OCI-LY3 (cell line): ENCODE data around the gene NSG2.

Experiments used
- H2AFZ ChIP-seq: fragments of 200-600, 300-600 bp; shearing (Covaris generic); 2 replicates; pipeline ENCODE4 v1.6.0; 2014; ENCODE audit warnings: antibody characterized with exemption, low read depth, low read length
- H3K27ac ChIP-seq: fragments of 200-600, 300-600 bp; sonication (generic); 2 replicates; pipeline ENCODE4 v1.5.1; 2014; ENCODE audit warnings: mild to moderate bottlenecking, low read length, moderate library complexity, mixed read lengths
- H3K27me3 ChIP-seq: fragments of 200-600, 300-600 bp; sonication (generic); 2 replicates; pipeline ENCODE4 v1.6.1; 2014; ENCODE audit warnings: low read depth, low read length, mixed read lengths
- H3K36me3 ChIP-seq: fragments of 200-600, 300-600 bp; sonication (generic); replicated peaks from 2 replicates; pipeline ENCODE3; 2014; ENCODE audit warnings: low read depth, low read length, mixed read lengths
- H3K4me1 ChIP-seq: fragments of 300-600, 200-600 bp; sonication (generic); 2 replicates; pipeline ENCODE4 v1.6.1; 2014; ENCODE audit warnings: low read length, mixed read lengths
- H3K4me2 ChIP-seq: fragments of 200-600, 300-600 bp; sonication (generic); 2 replicates; pipeline ENCODE4 v1.6.1; 2014; ENCODE audit warnings: low read length, mixed read lengths
- H3K4me3 ChIP-seq: fragments of 300-600, 200-600 bp; sonication (generic); 2 replicates; pipeline ENCODE4 v1.5.1; 2014; ENCODE audit warnings: antibody characterized with exemption, mild to moderate bottlenecking, low read length, moderate library complexity
- H3K79me2 ChIP-seq: fragments of 300-600, 200-600 bp; shearing (Covaris generic); 2 replicates; pipeline ENCODE4 v1.6.1; 2014; ENCODE audit warnings: mild to moderate bottlenecking, low read length, mixed read lengths
- H3K9ac ChIP-seq: fragments of 300-600, 200-600 bp; shearing (Covaris generic); 2 replicates; pipeline ENCODE4 v1.6.0; 2014; ENCODE audit warnings: mild to moderate bottlenecking, low read length, moderate library complexity
- H3K9me3 ChIP-seq: fragments of 200-600, 300-600 bp; shearing (Covaris generic); 2 replicates; pipeline ENCODE4 v1.6.1; 2014; ENCODE audit warnings: low read length, mixed read lengths; ENCODE audit not compliant: insufficient read depth
- H4K20me1 ChIP-seq: fragments of 200-600, 300-600 bp; sonication (generic); 2 replicates; pipeline ENCODE4 v1.6.1; 2016; ENCODE audit warnings: low read length, mixed read lengths; ENCODE audit not compliant: insufficient read depth
- EZH2phosphoT487 ChIP-seq: fragments of 200-600 bp; shearing (Covaris generic); IDR thresholded peaks from 2 replicates; pipeline ENCODE4 v1.6.1; 2018; ENCODE audit warnings: antibody characterized with exemption, mixed run types, low read depth
- TF ChIP-seq, protein P1 (sequence below): fragments of 200-600, 300-600 bp; sonication (generic); IDR thresholded peaks from 2 replicates; pipeline ENCODE4 v1.5.1; 2014; ENCODE audit warnings: antibody characterized with exemption, low read length, low read depth

NSG2 gene

DNA sequence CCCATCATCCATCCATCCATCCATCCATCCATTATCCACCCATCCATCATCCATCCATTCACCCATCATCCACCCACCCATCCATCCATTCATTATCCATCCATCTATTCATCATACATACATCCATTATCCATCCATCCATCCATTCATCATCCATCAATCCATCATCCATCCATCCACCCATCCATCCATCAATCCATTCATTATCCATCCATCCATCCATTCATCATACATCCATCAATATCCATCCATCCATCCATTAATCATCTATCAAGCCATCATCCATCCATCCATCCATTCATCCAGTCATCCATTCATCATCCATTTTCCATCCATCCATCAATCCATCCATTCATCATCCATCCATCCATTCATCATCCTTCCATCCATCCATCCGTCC is 89.0 kb downstream of the NSG2 start:
- H3K9ac ChIP-seq: no peak overlapping the region
- H3K36me3 ChIP-seq: no peaks in the 10 kb centered on the region
- no peak overlapping the region for H3K27ac ChIP-seq
- H4K20me1 ChIP-seq: no peaks in the 10 kb centered on the region
- H3K9me3 ChIP-seq: no peaks in the 10 kb centered on the region
- H3K4me2 ChIP-seq: no peak overlapping the region
- no peak overlapping the region for H3K4me3 ChIP-seq
- no peak overlapping the region for H2AFZ ChIP-seq
- no peaks in the 10 kb centered on the region for H3K79me2 ChIP-seq
- TF ChIP-seq, protein P1, sequence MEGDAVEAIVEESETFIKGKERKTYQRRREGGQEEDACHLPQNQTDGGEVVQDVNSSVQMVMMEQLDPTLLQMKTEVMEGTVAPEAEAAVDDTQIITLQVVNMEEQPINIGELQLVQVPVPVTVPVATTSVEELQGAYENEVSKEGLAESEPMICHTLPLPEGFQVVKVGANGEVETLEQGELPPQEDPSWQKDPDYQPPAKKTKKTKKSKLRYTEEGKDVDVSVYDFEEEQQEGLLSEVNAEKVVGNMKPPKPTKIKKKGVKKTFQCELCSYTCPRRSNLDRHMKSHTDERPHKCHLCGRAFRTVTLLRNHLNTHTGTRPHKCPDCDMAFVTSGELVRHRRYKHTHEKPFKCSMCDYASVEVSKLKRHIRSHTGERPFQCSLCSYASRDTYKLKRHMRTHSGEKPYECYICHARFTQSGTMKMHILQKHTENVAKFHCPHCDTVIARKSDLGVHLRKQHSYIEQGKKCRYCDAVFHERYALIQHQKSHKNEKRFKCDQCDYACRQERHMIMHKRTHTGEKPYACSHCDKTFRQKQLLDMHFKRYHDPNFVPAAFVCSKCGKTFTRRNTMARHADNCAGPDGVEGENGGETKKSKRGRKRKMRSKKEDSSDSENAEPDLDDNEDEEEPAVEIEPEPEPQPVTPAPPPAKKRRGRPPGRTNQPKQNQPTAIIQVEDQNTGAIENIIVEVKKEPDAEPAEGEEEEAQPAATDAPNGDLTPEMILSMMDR: no peak
- no peak for TF ChIP-seq EZH2phosphoT487
- no peaks in the 10 kb centered on the region for H3K27me3 ChIP-seq
- H3K4me1 ChIP-seq: no peaks in the 10 kb centered on the region

DNA sequence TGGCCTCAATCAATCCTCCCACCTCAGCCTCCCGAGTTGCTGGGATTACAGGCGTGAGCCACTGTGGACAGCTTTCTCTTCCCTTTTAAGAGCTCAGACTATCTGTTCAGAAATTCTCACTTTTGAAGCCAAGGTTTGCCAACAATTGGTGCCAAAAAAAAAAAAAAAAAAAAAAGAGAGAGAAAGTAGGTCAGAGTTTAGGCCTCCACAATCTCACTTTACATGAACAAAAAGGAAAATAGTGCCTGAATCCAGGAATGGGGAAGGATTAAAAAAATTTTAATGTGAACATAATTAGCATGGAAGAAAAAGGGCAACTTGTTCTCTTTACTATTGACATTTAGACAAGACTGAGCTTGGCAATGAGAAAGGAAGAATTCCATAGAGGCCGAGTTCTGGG is 94.1 kb downstream of the NSG2 start:
- Histone ChIP-seq H3K27ac (no peak overlapping the region), H3K9me3 (no peaks in the 10 kb centered on the region), H3K9ac (no peak overlapping the region), H4K20me1 (no peaks in the 10 kb centered on the region), H3K27me3 (peaks cover 11% of the 10 kb centered on the region; the same call in 1 of the 2 replicates), H2AFZ (no peak overlapping the region), H3K36me3 (no peaks in the 10 kb centered on the region), H3K79me2 (no peaks in the 10 kb centered on the region), H3K4me3 (no peak overlapping the region), H3K4me1 (no peaks in the 10 kb centered on the region), H3K4me2 (no peak overlapping the region)
- TF ChIP-seq, protein P1: no peak
- TF ChIP-seq EZH2phosphoT487: no peak

DNA sequence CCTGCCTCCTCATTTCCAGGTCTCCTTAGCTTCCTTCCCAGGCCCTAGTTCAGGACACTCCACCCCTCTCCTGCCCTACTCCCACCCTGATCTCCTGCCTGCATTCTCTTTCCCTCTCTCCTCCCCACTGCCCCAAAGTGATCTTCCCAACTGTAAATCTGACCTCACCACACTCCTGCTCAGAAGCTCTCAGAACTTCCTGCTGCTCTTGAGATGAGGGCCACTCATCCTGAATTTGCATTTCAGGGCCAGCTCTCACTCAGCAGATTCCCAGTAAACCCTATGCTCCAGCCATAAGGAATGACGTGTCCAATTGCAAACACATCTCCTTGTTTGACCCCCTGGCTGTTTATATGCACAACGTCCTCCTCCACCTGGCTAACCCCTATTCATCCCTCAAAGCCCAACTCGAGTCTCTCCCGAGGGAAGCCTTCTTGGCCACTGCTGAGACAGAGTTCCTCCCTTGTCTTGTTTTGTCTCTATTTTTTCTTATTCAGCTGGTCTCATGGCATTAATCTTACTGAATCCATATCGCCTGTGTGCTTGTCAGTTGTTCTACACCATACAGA is 95.0 kb downstream of the NSG2 start:
- no peak overlapping the region for H3K27ac ChIP-seq

DNA sequence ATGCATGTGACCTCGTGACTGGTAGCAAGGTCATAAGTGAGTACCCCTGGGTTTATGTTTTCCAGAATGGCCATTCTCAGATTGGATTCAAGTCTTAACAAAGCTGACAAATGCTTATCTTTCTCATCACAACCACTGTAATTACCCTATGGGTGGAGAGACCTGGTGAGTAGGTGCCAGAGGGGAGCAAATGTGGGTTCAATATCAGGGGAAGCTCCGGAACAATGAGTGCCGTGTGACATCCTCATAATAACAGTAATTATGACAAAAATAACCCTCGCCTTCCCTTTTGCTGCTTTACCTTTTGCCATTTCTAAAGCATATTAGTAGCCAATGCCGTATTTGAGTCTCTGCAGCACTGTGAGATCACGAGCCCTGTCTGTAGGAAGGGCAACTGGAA is 95.9 kb downstream of the NSG2 start:
- no peak overlapping the region for H3K4me2 ChIP-seq
- H3K4me1 ChIP-seq: no peaks in the 10 kb centered on the region
- no peaks in the 10 kb centered on the region for H3K79me2 ChIP-seq
- H3K36me3 ChIP-seq: no peaks in the 10 kb centered on the region
- H2AFZ ChIP-seq: no peak overlapping the region
- no peaks in the 10 kb centered on the region for H3K9me3 ChIP-seq
- TF ChIP-seq, protein P1: no peak
- no peak for TF ChIP-seq EZH2phosphoT487
- H3K27me3 ChIP-seq: peaks cover 11% of the 10 kb centered on the region; the same call in 1 of the 2 replicates
- no peak overlapping the region for H3K27ac ChIP-seq
- no peak overlapping the region for H3K4me3 ChIP-seq
- no peak overlapping the region for H3K9ac ChIP-seq
- H4K20me1 ChIP-seq: no peaks in the 10 kb centered on the region

More for the DNA sequence above, 95.0 kb downstream of the NSG2 start:
- H4K20me1 ChIP-seq: no peaks in the 10 kb centered on the region
- peaks cover 11% of the 10 kb centered on the region; the same call in 1 of the 2 replicates for H3K27me3 ChIP-seq
- no peaks in the 10 kb centered on the region for H3K9me3 ChIP-seq
- no peak for TF ChIP-seq EZH2phosphoT487
- TF ChIP-seq, protein P1: no peak
- no peak overlapping the region for H3K9ac ChIP-seq
- H3K4me3 ChIP-seq: no peak overlapping the region
- no peaks in the 10 kb centered on the region for H3K36me3 ChIP-seq
- no peaks in the 10 kb centered on the region for H3K4me1 ChIP-seq
- H2AFZ ChIP-seq: no peak overlapping the region
- H3K79me2 ChIP-seq: no peaks in the 10 kb centered on the region
- H3K4me2 ChIP-seq: no peak overlapping the region
